Hematopoietic multipotent progenitor cell treated with erythropoietin and hydrocortisone succinate and interleukin-3 and kit ligand, for 17 days (in vitro differentiated cells): ENCODE results near the gene ELP5.

Source experiments
- DNase-seq: peaks from one replicate; pipeline ENCODE4 v3.0.0-alpha.2; 2015; ENCODE audit warnings: low spot score

Gene ELP5

DNA sequence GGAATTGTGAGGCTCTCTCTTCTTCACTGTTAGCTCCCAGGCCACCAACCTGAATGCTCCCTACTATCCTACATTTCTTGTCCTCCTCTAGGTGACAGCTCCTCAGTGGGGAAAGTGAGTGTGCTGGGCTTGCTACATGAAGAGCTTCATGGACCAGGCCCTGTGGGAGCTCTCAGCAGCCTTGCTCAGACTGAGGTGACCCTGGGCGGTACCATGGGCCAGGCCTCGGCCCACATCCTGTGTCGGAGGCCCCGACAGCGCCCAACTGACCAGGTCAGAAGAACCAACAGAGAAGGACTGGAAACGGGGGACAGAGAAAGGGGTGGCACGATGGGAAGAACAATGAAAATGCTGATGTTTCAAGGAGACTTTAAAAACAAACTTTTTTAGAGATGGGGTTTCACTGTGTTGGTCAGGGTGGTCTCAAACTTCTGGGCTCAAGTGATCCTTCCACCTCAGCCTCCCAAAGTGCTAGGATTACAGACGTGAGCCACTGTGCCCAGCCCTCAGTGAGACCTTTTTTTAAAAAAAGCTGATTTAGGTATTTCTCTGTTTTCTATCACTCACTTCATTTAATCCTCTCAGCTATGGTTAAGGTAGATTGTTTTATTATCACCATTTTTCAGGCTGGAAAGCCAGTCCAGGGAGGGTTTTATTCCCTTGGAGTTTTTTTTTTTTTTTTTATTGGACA is 4.9 kb downstream of the ELP5 start:
- DNase-seq = no peak

DNA sequence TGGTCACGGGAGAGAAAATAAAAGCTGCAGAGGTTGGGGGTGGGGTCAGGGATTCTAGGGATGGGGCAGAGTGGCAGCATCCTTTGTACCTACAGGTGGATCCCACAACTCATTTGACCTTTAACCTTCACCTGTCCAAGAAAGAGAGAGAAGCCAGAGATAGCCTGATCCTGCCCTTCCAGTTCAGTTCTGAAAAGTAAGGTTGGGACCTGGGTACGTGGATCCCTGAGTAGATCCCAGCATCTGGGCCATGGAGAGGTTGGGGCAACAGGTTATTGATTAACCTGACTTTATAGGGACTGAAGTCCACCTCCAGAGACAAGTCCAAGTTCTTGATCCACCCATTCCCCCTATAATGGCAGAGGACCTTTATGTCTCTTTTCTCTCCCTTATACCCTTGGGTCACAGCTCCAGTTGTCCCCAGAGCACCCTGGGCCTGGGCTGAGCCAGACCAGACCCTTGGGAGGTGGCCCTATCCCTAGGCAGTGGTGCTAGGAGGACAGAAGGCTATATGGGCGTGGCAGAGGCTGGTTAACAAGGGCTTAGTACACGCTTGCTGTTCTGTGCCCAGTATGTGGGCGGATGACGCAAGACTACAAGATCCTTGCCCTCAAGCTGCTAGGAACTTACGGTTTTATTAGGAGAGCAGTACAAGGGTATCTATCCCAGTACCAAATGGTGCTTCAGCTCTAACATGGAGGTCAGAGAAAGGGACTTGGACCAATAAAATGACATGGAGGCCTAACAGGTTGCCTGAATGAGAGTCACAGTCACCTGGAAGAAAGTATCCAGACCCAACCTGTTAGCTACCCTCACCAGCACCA is 6.9 kb downstream of the ELP5 start:
- DNase-seq = no peak

DNA sequence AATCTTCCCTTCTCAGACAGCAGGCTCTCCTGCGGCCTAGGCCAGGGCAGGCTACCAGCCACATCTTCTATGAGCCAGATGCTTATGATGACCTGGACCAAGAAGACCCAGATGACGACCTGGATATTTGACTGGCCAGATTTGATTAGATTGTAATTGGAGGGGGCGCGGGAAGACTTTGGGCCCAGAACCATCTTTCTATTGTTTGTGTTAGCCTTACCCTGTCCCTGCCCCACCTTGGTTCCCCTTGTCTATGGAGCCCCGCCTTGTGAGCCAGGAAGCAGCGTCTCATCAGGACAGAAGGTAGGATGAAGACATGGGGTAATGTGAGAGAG is 7.5 kb downstream of the ELP5 start:
- DNase-seq = no peak

DNA sequence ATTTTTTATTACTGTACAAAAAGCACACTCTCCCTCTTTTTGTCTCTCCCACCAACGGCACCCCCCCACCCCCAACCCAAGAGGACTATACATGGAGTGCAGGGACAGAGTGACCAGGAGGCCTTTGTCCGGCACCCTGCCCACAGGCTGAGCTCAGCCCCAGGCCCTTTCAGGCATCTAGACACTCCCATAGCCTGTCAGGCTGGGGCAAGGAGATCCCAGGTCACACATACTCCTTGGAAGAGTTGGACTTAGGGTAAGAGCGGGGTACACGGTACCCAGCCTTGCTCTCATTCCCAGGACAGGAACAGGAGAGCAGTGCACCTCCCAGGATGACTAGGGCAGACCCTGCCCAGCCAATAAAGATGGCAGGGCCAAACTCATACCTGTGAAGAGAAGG is 8.1 kb downstream of the ELP5 start:
- DNase-seq = no peak

DNA sequence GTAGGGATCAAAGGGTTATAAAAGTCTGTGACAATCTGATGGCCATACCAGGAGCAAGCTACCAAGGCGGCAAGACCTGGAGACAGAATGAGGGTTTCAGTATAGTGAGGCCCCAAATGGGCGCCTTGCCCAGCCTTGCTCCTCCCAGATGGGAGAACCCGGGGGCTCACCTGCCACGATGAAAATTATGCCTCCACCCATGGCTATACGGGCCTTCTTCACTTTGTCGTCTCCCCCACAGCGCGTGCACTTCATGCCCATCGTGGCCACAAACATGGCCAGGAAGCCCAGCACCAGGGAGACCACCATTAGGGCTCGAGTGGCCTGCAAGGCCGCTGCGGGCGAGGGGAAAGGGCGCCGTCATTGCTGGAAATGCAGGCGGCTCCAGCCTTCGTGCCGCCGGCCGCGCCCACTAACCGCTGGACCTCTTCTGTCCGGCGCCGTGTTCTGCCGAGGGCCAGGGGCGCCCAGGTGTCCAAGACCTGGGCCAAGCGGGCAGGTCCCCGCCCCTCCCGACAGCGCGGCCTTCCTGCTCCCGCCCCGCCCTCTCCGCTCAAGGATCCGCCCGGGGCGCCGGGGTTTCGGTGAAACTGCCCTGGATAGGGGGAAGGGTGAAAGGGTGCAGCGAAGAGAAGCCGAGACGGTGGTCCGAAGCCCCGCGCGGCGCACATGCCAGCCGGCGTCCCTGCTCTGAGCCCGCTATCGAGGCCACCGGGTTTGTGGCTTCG is 8.8 kb downstream of the ELP5 start:
- peak; percentile 25 for DNase-seq

DNA sequence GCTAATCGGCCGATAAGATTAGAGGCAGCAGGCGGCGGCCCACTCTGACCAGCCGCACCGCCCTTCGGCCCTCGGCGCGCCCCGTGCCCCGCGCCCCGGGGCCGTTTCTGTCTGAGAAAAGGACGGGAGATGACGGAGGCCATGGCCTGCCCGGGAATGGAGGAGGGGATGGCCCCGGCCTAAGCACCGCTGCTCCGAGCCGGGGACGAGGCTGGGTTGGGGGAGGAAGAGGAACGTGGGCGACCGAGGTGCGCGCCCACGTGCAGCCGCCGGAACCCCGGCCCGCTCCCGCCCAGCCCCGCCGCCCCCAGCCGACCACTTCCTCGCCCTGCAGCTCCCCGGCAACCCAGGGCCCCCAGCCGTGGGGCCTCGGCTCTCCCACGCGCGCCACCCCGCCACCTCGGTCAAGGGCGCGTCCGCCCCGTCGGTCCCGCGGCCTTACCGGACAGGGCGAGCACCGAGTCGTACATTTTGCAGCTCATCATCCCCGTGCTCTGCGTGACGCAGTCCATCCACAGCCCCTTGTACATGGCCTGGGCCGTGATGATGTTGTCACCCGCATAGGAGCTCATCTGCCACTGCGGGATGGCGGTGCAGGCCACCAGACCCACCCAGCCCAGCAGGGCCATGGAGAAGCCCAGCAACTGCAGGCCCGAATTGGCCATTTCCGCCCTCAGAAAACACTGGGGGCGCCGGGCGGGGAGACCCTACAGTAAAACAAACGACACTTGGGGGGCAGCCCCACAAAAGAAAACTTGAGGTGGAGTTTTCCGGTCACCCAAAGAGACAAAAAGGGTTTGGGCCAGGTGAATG is 9.6 kb downstream of the ELP5 start:
- no peak for DNase-seq

DNA sequence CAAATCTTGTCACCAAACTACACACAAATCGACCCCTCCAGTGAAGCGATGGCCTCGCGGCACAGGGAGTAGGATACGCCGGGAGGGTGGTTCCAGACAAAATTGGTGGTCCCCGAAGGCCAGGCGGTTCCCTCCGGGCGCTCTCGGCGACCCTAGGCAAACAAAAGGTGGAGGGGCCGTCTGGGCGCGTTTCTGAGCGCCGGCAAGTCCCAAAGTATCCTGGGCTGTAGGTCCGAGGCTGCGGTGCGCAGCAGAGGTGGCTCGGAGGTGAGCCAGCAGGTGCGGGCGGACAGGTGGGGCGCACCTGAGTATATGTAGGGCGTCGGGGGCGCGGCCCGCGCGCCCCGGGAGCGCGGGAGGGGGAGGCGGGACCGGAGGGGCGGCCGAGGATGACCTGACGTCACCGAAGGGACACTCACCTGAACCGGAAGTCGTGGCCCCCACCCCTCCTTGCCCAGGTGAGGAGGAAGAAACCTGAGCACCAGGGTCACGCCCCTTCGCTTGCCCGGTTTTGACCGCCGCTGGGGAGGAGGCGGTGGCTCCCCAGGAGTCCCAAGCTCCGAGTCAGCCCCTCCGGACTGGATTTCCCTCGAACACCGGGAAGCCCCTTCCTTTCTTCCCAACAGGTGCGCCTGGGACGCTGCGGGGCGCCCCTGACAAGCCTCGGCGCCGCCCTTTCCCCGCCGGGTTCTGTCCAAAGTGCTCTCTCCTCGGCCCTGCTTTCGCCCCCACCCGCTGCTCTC is 10.3 kb downstream of the ELP5 start, which contains the start of gene CLDN7:
CLDN7 (minus strand) TSS at position 287 of the 743 bp plus-strand sequence. CDS start 435 bp downstream, outside the sequence.
- DNase-seq = no peak

DNA sequence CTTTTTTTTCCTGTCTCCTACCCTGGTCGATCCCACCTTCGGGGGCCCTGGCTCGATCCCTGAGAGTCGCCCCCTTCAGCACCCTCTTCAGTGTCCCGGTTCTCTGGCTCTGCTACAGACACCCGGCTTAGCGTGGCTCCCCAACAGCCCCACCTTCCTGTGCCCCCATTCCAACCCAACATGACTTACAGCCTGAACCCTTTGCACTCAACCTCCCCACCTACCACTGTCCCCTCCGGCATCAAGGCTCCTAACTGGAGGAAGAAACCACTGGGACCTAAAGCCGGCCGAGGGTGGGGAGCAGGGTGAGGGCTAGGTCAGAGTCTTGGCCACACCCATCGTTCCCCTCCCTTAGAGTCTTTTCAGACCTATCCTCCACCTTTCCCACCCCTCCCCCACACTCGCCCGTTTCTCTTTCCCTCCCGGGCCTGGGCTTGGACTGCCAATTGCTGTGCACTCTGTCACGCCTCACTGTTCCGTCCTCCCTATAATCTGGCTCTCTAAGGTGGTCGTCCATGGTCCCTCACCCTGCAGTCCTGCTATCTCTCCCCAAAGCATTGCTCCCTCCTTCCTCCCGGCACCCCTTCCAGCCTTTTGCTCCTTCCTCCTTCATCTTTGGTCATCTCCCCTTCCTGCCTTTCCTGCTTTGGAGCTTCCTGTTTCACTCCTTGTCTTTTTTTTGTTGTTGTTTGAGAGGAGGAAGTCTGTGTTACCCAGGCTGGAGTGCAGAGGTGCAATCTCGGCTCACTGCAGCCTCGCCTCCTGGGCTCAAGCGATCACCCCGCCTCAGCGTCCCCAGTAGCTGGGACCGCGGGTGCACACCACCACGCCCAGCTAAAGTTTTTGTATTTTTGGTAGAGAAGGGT is 11.2 kb downstream of the ELP5 start:
- no peak for DNase-seq

DNA sequence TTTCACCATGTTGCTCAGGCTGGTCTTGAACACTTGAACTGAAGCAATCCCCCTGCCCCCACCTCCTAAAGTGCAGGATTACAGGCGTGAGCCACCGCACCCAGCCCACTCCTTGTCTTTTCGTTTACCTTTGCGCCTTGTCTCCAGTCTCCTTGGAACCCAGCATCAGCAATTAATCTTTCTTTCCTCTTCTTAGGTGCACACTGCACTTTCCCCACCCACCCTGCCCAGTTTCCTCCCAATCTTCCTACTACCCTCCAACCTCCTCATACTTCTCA is 11.7 kb downstream of the ELP5 start:
- DNase-seq = no peak

DNA sequence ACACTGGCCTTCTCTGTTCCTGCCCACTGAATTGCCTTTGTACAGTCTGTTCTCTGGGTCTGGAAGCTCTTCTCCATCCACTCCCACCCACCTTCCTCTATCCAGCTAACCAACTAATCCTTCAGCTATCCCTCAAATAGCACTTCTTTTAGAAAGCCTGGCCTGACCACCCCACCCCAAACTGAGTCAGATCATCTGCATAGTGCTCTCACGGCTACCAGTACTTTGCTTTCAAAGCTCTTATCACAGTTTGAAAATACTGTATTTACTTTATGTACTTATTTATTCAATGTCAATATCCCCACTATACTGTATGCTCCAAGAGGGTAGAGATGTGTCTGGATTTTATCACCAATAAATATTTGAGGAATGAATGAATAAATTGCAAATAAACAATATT is 14.8 kb downstream of the ELP5 start:
- no peak for DNase-seq

DNA sequence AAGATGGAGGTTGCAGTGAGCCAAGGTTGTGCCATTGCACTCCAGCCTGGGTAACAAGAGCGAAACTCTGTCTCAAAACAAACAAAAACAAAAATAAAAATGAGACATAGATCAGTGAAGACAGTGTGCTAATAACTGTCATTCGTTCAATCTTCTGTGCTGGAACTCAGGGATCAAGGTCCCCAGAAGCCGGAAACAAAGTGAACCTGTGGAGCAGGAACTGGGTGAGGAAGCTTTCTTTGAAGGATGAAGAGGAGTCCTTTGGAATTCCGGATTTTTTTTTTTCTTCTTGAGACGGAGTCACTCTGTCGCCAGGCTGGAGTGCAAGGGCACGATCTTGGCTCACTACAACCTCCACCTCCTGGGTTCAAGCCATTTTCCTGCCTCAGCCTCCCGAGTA is 27.4 kb downstream of the ELP5 start:
- DNase-seq = no peak

DNA sequence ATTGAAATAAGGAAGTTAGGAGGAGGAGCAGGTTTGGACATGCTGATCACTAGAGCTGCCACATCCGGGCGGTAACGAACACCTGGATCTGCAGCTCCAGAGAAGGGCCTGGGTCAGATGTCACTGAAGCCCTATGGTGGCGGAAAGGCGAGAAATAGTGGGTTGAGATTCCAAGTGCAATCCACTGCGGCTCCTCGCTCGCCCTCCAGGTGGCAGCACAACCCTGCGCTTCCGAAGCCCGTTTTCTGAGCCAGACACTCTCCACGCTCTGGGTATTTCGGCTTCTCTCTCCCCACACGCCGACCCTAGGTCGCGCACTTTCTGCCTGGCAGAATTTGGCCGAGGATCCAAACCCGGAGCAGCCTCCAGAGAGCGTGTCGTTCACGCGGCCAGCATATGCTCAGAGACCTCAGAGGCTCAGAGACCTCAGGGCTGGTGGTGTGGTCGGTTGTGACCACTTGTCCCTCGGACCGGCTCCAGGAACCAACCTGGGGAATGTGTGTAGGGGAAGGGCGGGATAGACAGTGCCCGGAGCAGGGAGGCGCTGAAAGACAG is 28.6 kb downstream of the ELP5 start:
- peak; percentile 89 for DNase-seq

DNA sequence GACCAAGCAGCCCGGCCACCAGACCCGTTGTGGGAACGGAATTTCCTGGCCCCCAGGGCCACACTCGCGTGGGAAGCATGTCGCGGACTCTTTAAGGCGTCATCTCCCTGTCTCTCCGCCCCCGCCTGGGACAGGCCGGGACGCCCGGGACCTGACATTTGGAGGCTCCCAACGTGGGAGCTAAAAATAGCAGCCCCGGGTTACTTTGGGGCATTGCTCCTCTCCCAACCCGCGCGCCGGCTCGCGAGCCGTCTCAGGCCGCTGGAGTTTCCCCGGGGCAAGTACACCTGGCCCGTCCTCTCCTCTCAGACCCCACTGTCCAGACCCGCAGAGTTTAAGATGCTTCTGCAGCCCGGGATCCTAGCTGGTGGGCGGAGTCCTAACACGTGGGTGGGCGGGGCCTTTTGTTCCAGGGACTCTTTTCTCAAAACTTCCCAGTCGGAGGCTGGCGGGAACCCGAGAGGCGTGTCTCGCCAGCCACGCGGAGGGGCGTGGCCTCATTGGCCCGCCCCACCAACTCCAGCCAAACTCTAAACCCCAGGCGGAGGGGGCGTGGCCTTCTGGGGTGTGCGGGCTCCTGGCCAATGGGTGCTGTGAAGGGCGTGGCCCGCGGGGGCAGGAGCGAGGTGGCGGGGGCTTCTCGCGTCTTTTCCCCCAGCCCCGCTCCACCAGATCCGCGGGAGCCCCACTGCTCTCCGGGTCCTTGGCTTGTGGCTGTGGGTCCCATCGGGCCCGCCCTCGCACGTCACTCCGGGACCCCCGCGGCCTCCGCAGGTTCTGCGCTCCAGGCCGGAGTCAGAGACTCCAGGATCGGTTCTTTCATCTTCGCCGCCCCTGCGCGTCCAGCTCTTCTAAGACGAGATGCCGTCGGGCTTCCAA is 29.3 kb downstream of the ELP5 start, which contains the start of gene SLC2A4:
SLC2A4 (plus strand) TSS at position 645 of the 879 bp plus-strand sequence; CDS start at position 862, 217 bp downstream.
- peak; percentile 99 for DNase-seq

DNA sequence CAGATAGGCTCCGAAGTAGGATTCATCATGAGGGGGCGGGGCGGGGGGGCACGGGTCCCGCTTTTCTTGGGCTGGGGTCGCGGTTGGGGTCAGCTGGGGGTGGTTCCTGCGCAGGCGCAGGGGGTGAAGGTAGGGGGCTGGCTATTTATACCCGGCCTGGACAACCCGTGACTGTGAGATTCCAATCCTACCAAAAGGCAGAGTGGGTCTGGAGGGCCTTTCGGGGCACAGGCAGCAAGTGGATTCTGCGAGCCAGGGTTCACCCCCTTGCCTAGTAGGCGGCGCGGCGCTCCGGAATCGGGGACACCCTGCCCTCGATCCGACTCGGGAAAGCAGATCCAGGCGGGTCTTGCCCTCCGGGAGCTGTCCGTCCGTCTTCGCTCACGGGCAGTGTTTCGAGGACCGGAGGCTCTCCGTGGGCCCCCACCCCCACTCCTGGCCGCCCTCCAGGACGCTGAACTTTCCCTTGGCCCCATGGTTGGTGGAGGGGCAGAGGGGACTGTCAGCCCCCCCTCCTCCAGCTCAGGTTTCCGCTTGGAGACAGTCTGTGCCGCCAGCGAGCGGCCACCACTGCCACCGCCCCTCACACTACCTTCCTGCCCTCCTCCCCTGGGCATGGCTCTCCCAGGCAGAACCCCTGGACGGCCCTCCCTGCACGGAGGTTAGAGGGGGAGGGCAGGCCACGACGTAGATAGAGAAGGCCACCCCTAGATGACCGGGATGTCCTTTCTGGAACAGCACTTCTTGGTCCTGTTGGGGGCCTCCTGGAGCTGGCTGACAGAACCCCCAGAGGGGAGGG is 30.1 kb downstream of the ELP5 start:
- peak; percentile 60 for DNase-seq

DNA sequence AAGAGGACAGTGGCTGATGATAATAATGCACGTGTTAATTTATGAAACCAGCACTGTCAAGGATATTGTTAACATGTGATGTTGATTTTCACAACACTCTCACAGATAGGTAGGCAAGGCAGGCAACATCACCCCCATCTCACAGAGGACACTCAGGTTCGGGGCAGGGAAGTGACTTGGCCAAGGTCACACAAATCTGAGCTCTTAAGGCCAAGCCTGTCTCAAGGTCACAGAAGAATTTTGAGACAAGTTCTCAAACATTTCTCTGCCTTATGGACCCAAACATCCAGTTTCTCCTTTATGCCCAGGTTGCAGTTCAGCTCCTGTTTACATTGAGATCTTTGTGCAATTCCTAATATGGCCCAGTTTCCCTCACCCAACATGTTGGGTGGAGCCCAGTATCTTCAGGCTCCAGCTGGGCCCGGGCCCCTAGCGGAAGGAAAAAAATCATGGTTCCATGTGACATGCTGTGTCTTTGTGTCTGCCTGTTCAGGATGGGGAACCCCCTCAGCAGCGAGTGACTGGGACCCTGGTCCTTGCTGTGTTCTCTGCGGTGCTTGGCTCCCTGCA is 30.8 kb downstream of the ELP5 start:
- DNase-seq = peak; percentile 90

DNA sequence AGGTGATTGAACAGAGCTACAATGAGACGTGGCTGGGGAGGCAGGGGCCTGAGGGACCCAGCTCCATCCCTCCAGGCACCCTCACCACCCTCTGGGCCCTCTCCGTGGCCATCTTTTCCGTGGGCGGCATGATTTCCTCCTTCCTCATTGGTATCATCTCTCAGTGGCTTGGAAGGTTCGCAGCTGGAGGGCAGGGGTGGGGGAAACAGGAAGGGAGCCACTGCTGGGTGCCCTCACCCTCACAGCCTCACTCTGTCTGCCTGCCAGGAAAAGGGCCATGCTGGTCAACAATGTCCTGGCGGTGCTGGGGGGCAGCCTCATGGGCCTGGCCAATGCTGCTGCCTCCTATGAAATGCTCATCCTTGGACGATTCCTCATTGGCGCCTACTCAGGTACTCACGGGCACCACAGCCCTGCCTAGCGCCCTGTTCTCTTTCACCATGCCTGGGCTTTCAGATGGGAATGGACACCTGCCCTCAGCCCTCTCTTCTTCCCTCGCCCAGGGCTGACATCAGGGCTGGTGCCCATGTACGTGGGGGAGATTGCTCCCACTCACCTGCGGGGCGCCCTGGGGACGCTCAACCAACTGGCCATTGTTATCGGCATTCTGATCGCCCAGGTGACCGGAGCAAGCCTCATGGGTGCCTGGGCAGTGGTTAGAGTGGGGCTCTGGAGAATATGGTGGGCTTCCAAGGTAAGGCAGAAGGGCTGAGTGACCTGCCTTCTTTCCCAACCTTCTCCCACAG is 31.6 kb downstream of the ELP5 start:
- no peak for DNase-seq

DNA sequence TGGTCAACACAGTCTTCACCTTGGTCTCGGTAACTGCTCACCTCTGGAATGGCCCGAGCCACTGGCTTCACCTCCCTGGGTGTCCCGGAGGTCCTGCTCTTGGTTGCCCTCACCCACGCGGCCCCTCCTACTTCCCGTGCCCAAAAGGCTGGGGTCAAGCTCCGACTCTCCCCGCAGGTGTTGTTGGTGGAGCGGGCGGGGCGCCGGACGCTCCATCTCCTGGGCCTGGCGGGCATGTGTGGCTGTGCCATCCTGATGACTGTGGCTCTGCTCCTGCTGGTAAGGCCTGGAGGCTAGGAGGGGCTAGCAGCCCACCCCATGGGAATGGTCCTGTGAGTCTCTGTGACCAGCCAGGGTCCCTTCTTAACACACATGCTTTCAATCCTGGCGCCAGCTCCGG is 32.9 kb downstream of the ELP5 start:
- DNase-seq = no peak
